GM12892 (cell line): ENCODE measurements around the gene STPG3.

Source experiments
- POLR2A ChIP-seq: IDR thresholded peaks from 2 replicates; pipeline ENCODE4 v1.6.1; 2011; ENCODE audit warnings: low read depth, low read length, control low read depth
- POLR2AphosphoS5 ChIP-seq: IDR thresholded peaks from 2 replicates; pipeline ENCODE4 v1.6.1; 2011; ENCODE audit warnings: low read depth, low read length, control low read depth

DNA sequence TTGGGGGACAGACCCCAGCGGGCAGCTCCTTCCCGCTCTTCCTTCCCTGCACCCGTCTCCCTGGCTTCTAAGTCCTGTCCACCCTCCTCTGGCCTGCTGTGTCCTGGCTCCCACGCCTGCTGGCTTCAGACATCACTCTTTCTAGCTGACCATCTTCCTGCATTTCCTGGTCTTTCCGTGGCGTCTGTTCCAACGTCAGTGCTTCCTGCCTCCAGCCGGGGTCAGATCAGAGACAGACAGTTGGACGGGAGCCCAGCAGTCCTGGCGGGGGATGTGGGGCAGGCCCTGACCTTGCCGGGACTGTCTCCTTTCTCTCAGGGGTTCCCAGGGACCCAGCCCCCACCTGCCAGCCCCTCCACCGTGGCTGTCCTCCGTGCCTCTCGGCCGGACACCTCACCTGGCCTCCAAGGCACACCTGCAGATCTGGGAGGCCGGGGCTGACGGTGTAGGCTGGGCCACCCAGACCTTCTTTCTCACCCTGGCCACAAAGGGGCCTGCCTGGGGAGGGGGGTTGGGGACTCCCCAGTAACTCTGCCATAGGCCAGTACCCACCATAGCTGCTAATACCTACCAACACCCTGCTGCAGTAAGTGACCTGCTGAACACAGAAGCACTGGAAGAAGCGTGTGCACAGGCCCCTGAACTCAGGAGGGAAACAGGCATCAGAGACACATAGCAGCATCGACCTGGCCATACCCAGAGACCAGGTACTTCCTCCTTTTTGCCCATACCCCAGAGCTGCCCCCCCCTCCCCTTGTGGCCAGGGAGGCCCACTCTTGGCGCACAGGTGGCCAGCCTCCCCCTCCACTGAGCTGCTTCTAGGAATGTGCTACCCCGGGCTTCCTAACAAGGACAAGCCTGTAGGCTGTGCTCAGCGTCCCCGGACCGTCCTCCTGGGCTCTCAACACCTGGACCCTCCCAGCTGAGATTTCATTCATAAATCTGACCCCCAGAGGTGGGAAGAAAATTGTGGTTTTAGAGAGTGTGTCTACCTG is 45.9 kb downstream of the STPG3 start:
- TF ChIP-seq POLR2A (no peak), POLR2AphosphoS5 (no peak)
